HepG2 (cell line): ENCODE measurements around the gene LMNTD1. TPM values are rescaled to one million over a fixed set of nuclear protein-coding genes. Genes with fewer than 3 reads are reported as not detected.

ENCODE experiments used
- ATAC-seq: fragments of 200-7000 bp; cut with Tn5 transposase; 3 replicates; pipeline ENCODE4 v1.9.1; 2020; ENCODE audit warnings: mild to moderate bottlenecking, moderate library complexity
- BruUV-seq: library from RNA; stranded (reverse); fragments of 400-500 nt; replicated peaks from 2 replicates; lab custom pipeline; 2021; lab: Mats Ljungman, UMichigan
- CTCF ChIA-PET: fragments of 300-600 bp; formaldehyde crosslinking; extraction: SDS; loops from one replicate; lab custom pipeline; 2021; ENCODE audit warnings: low total read pairs, inconsistent platforms, low intra/inter-chr PET ratio; lab: Yijun Ruan, JAX
- POLR2A ChIA-PET: fragments of 350-600 bp; sonication (Branson Sonifier 250); formaldehyde crosslinking; loops from one replicate; lab custom pipeline; 2020; ENCODE audit warnings: antibody characterized with exemption, inconsistent platforms; lab: Yijun Ruan, JAX
- DNase-seq: peaks from one replicate; pipeline ENCODE4 v3.0.0-alpha.2; 2015; ENCODE audit warnings: low spot score
- FAIRE-seq: peaks from 3 replicates; lab custom pipeline; 2011; peaks lifted over from hg19 to GRCh38; lab: Jason Lieb, UNC
- H2AFZ ChIP-seq: one replicate; pipeline ENCODE4 v1.6.1; 2011; ENCODE audit warnings: low read length, inconsistent platforms
- H3K27ac ChIP-seq: fragments of 300-600 bp; 3 replicates; pipeline ENCODE4 v1.8.0; 2011; ENCODE audit warnings: mixed run types, mild to moderate bottlenecking, mixed read lengths, low read length, inconsistent platforms; ENCODE audit not compliant: insufficient read depth; ENCODE audit errors: extremely low read length
- H3K27me3 ChIP-seq, 2 experiments: fragments of 200-600 bp in 1 of 2; 2 replicates in 1 of 2; 3 replicates in 1 of 2; pipeline versions ENCODE4 v1.6.0 to v1.8.0; 2011; ENCODE audit warnings: low read length in 2 of 2, mild to moderate bottlenecking in 2 of 2, moderate library complexity in 2 of 2, inconsistent platforms in 1 of 2; ENCODE audit not compliant: insufficient read depth in 2 of 2, control insufficient read depth in 1 of 2
- H3K36me3 ChIP-seq, 2 experiments: fragments of 200-600 bp in 1 of 2; replicated peaks in 1 of 2; 2 replicates in 1 of 2; 3 replicates in 1 of 2; pipeline versions ENCODE4 v1.5.1 to v1.8.0; 2011; ENCODE audit warnings: low read length in 2 of 2, inconsistent platforms in 1 of 2; ENCODE audit not compliant: insufficient read depth in 2 of 2, control insufficient read depth in 1 of 2
- H3K4me1 ChIP-seq: 2 replicates; pipeline ENCODE4 v1.5.1; 2012; ENCODE audit warnings: low read length, inconsistent platforms; ENCODE audit not compliant: insufficient read depth
- H3K4me2 ChIP-seq: 2 replicates; pipeline ENCODE4 v1.6.0; 2011; ENCODE audit warnings: low read depth, low read length, inconsistent platforms
- H3K4me3 ChIP-seq, 3 experiments: fragments of 200-600 bp in 1 of 3; sonication (generic), shearing (Covaris generic) in 1 of 3; replicated peaks in 1 of 3; 2 replicates each; pipeline ENCODE4 v1.5.1; 2011 to 2016; ENCODE audit warnings: low read length in 3 of 3, inconsistent platforms in 2 of 3, low read depth in 2 of 3, mild to moderate bottlenecking in 2 of 3, control low read depth in 1 of 3, mixed read lengths in 1 of 3; ENCODE audit not compliant: insufficient read depth in 1 of 3
- H3K79me2 ChIP-seq: one replicate; pipeline ENCODE4 v1.6.1; 2011; ENCODE audit warnings: low read length, inconsistent platforms; ENCODE audit not compliant: insufficient read depth
- H3K9ac ChIP-seq: 2 replicates; pipeline ENCODE4 v1.6.0; 2011; ENCODE audit warnings: mild to moderate bottlenecking, low read depth, low read length, inconsistent platforms; ENCODE audit not compliant: insufficient read depth
- H3K9me3 ChIP-seq: 2 replicates; pipeline ENCODE4 v1.5.1; 2012; ENCODE audit warnings: mild to moderate bottlenecking, low read length
- H4K20me1 ChIP-seq: 2 replicates; pipeline ENCODE4 v1.6.0; 2011; ENCODE audit warnings: inconsistent platforms, mild to moderate bottlenecking, low read length, moderate library complexity; ENCODE audit not compliant: insufficient read depth
- CCDC6 ChIP-seq: sonication (generic); formaldehyde crosslinking; IDR thresholded peaks from 2 replicates; pipeline ENCODE4 v1.8.1; 2022; ENCODE audit warnings: mild to moderate bottlenecking, missing genetic modification reagents, moderate library complexity
- HOXA9 ChIP-seq: sonication (generic); formaldehyde crosslinking; IDR thresholded peaks from 2 replicates; pipeline ENCODE4 v1.8.1; 2022; ENCODE audit warnings: missing genetic modification reagents, mild to moderate bottlenecking, moderate library complexity, borderline replicate concordance
- NR3C1 ChIP-seq: sonication (generic); formaldehyde crosslinking; IDR thresholded peaks from 2 replicates; pipeline ENCODE4 v1.4.0; 2020; ENCODE audit warnings: missing genetic modification reagents
- PAXIP1 ChIP-seq: sonication (generic); formaldehyde crosslinking; conservative IDR thresholded peaks from 2 replicates; pipeline ENCODE4 v1.4.0; 2020; ENCODE audit warnings: mild to moderate bottlenecking, missing genetic modification reagents, moderate library complexity
- STAG1 ChIP-seq: sonication (generic); formaldehyde crosslinking; IDR thresholded peaks from 2 replicates; pipeline ENCODE4 v1.4.0; 2020; ENCODE audit warnings: missing genetic modification reagents
- ZC3H13 ChIP-seq: sonication (generic); formaldehyde crosslinking; IDR thresholded peaks from 2 replicates; pipeline ENCODE4 v1.8.1; 2023; ENCODE audit warnings: mild to moderate bottlenecking, missing genetic modification reagents, moderate library complexity
- ZNF260 ChIP-seq: sonication (generic); formaldehyde crosslinking; IDR thresholded peaks from 2 replicates; pipeline ENCODE4 v1.4.0; 2020; ENCODE audit warnings: missing genetic modification reagents, low read depth, mild to moderate bottlenecking, borderline replicate concordance
- WGBS: methylation state at CpG from one replicate; pipeline ENCODE4 v1.1.6; 2017; ENCODE audit warnings: low lambda C conversion rate; 5-methylcytosine and 5-hydroxymethylcytosine counted together
- in situ Hi-C: cut with HindIII; loops from 2 replicates; pipeline ENCODE4 v1.10.0; 2017; ENCODE audit warnings: low pct_unique_long_range_greater_than_20kb; ENCODE audit not compliant: extremely low pct_ligation_motif_present
- intact Hi-C: fragments of 100-400 bp; cut with micrococcal nuclease; formaldehyde crosslinking; loops from one replicate; pipeline ENCODE4 v1.10.0; 2022; ENCODE audit not compliant: unreplicated experiment
- polyA plus RNA-seq, 8 experiments: library from polyadenylated mRNA; depleted of rRNA in 3 of 8; stranded (reverse) in 7 of 8; unstranded in 1 of 8; fragments of >200 nt; fragmentation: Illumina TruSeq in 4 of 8; extraction: Trizol in 4 of 8; gene quantifications; 2 replicates each; pipeline versions ENCODE4 v1.2.1 to v1.2.3, GENCODE V29; 2011 to 2016; ENCODE audit warnings: low read depth in 4 of 8, missing spikeins in 1 of 8, mixed read lengths in 1 of 8; ENCODE audit not compliant: insufficient read depth in 1 of 8
- total RNA-seq, 5 experiments: library from RNA; depleted of rRNA; stranded (reverse); fragments of >200 nt; fragmentation: Illumina TruSeq; extraction: Trizol; gene quantifications; 2 replicates each; pipeline ENCODE4 v1.2.3, GENCODE V29; 2016; ENCODE audit warnings: low read depth in 1 of 5
- TF ChIP-seq, protein P1 (sequence below): sonication (generic); formaldehyde crosslinking; IDR thresholded peaks from 2 replicates; pipeline ENCODE4 v1.4.0; 2020; ENCODE audit warnings: missing genetic modification reagents

LMNTD1 gene
- total and polyA plus RNA-seq, 2 of the 13 experiments (the other 11 are each of a cell fraction or from before 2014, with no cell fraction given): not detected

GRCh38 chr12:25592725-25593495, 39.8 kb upstream of the LMNTD1 start:
- no peak overlapping the region for H3K27ac ChIP-seq
- no peak overlapping the region for H3K4me3 ChIP-seq
- H2AFZ ChIP-seq: no peak overlapping the region
- TF ChIP-seq, protein P1, sequence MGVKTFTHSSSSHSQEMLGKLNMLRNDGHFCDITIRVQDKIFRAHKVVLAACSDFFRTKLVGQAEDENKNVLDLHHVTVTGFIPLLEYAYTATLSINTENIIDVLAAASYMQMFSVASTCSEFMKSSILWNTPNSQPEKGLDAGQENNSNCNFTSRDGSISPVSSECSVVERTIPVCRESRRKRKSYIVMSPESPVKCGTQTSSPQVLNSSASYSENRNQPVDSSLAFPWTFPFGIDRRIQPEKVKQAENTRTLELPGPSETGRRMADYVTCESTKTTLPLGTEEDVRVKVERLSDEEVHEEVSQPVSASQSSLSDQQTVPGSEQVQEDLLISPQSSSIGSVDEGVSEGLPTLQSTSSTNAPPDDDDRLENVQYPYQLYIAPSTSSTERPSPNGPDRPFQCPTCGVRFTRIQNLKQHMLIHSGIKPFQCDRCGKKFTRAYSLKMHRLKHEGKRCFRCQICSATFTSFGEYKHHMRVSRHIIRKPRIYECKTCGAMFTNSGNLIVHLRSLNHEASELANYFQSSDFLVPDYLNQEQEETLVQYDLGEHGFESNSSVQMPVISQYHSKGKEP (CRISPR knock-in tag): no peak
- TF ChIP-seq ZC3H13 (CRISPR knock-in tag): no peak
- FAIRE-seq (no peak), ATAC-seq (no peak), DNase-seq (no peak)
- no peak overlapping the region for H3K4me2 ChIP-seq
- WGBS: no CpG with 5 or more reads among the region's 5 CpGs
- no peaks in the 10 kb centered on the region for H3K36me3 ChIP-seq
- no peaks in the 10 kb centered on the region for H3K4me1 ChIP-seq
- no peaks in the 10 kb centered on the region for H3K79me2 ChIP-seq
- H3K9me3 ChIP-seq: no peaks in the 10 kb centered on the region
- intact Hi-C loops (no loop called here), in situ Hi-C loops (no loop called here)
- BruUV-seq: no TSS peak
- H3K27me3 ChIP-seq: no peaks in the 10 kb centered on the region
- H4K20me1 ChIP-seq: no peaks in the 10 kb centered on the region
- POLR2A ChIA-PET: no interaction called here
- CTCF ChIA-PET: no interaction called here
- H3K9ac ChIP-seq: no peak overlapping the region

DNA sequence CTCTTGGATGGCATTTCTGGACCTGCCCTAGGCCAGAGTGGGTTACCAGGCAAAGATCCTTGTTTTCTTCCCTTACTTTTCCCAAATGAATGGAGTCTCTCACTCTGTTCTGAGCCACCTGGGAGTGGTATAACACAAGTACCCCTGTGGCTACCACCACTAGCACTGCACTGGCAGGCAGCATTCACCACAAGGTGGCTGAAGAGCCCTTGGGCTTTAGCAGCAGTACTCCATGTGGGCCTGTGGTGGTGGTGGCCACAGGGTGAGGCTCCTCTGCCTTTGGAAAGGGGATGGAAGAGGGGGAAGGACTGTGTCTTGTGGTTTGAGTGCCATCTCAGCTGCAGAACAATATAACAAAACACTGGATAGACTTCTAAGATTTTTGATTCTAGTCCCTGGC, 38.1 kb upstream of the LMNTD1 start:
- no peak for DNase-seq
- peak; percentile 80 for ATAC-seq

More for the DNA sequence above, 38.1 kb upstream of the LMNTD1 start:
- no peak for FAIRE-seq
- Histone ChIP-seq H3K9me3 (no peaks in the 10 kb centered on the region), H3K9ac (no peak overlapping the region), H3K4me2 (no peak overlapping the region), H2AFZ (no peak overlapping the region), H3K27me3 (no peaks in the 10 kb centered on the region), H3K79me2 (no peaks in the 10 kb centered on the region), H3K4me3 (no peak overlapping the region), H4K20me1 (no peaks in the 10 kb centered on the region), H3K36me3 (no peaks in the 10 kb centered on the region), H3K4me1 (no peaks in the 10 kb centered on the region), H3K27ac (no peak overlapping the region)
- ChIA-PET CTCF (no interaction called here), POLR2A (no interaction called here)
- intact Hi-C loops (no loop called here), in situ Hi-C loops (no loop called here)
- TF ChIP-seq STAG1 (CRISPR knock-in tag) (peak; percentile 34), NR3C1 (CRISPR knock-in tag) (no peak), ZNF260 (CRISPR knock-in tag) (no peak), PAXIP1 (CRISPR knock-in tag) (no peak), CCDC6 (CRISPR knock-in tag) (no peak), HOXA9 (CRISPR knock-in tag) (no peak)
- no TSS peak for BruUV-seq
